Esophagus muscularis mucosa (tissue), 3 donors: ENCODE results near the gene RELT.

Experiments
- CTCF ChIP-seq, 3 experiments: fragments of 200-600 bp in 2 of 3; fragments of 450-650 bp in 1 of 3; sonication (generic) in 2 of 3; IDR thresholded peaks; one replicate each; pipeline ENCODE4 v1.5.1; 2017 to 2019; ENCODE audit warnings: antibody characterized with exemption in 3 of 3, mild to moderate bottlenecking in 2 of 3, moderate library complexity in 1 of 3
- POLR2A ChIP-seq: fragments of 450-650 bp; IDR thresholded peaks from one replicate; pipeline ENCODE4 v1.6.1; 2017; ENCODE audit warnings: antibody characterized with exemption, moderate library complexity, mild to moderate bottlenecking, low read depth
- POLR2AphosphoS5 ChIP-seq, 2 donors: sonication (generic); formaldehyde crosslinking; IDR thresholded peaks; one replicate each; pipeline ENCODE4 v1.6.1; 2017; ENCODE audit warnings: antibody characterized with exemption in 2 of 2

- TF ChIP-seq CTCF (IDR thresholded peaks at IDR 0.05) = no peak
- TF ChIP-seq POLR2A = no peak
- TF ChIP-seq POLR2AphosphoS5 (IDR thresholded peaks at IDR 0.05) = no peak
Measured at GRCh38 chr11:73348838-73349237, 27.4 kb upstream of the RELT start.
